Measurements from ENCODE around the gene RPS19BP1.

DNA sequence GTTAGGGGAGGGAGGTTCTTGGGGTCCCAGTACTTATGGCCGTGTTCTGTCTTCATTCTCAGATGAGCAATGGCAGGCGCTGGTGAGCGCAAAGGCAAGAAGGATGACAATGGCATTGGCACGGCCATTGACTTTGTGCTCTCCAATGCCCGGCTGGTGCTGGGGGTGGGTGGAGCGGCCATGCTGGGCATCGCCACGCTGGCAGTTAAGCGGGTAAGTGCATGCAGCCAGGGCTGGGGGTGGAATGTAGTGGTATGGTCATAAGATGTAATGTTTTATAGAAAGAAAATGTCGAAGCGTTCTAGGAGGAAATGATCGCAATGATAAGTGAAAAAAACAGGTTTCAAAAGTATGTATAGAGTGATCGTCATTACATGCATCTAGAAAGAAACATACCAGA is 21.3 kb downstream of the RPS19BP1 start:
- no peak for TF ChIP-seq POLR2A (IDR thresholded peaks at IDR 0.05; ENCODE audit: low read length)
- TF ChIP-seq GATA1 (IDR thresholded peaks at IDR 0.05; ENCODE audit: low read depth, low read length), result no peak

Data from erythroblast (primary cell).